GM12878 (cell line): ENCODE results near the gene EYS. TPM values are rescaled to one million over a fixed set of nuclear protein-coding genes. Genes with fewer than 3 reads are reported as not detected.

ENCODE experiments used
- ATAC-seq: fragments of 200-7000 bp; cut with Tn5 transposase; 3 replicates; pipeline ENCODE4 v1.9.1; 2020; ENCODE audit warnings: mild to moderate bottlenecking, moderate library complexity
- BruUV-seq: library from RNA; stranded (reverse); fragments of 400-500 nt; replicated peaks from 2 replicates; lab custom pipeline; 2021; lab: Mats Ljungman, UMichigan
- CTCF ChIA-PET: fragments of 300-600 bp; sonication (Branson Sonifier 250); formaldehyde crosslinking; extraction: SDS; loops from one replicate; lab custom pipeline; 2021; ENCODE audit warnings: inconsistent platforms; lab: Yijun Ruan, JAX
- POLR2A ChIA-PET: fragments of 350-600 bp; formaldehyde crosslinking; extraction: SDS; loops from one replicate; lab custom pipeline; 2021; ENCODE audit warnings: inconsistent platforms; lab: Charles Lee
- RAD21 ChIA-PET: fragments of 300-600 bp; sonication (Branson Sonifier 250); formaldehyde crosslinking; loops from one replicate; lab custom pipeline; 2023; ENCODE audit warnings: antibody characterized with exemption; ENCODE audit not compliant: unreplicated experiment; lab: Charles Lee
- SMC1A ChIA-PET: fragments of 300-600 bp; sonication (Branson Sonifier 250); formaldehyde crosslinking; loops from one replicate; lab custom pipeline; 2023; ENCODE audit not compliant: unreplicated experiment, uncharacterized antibody; lab: Charles Lee
- DNase-seq: peaks from one replicate; pipeline ENCODE4 v3.0.0-alpha.2; 2011; ENCODE audit warnings: low read depth, low spot score
- FAIRE-seq: peaks from 3 replicates; lab custom pipeline; 2011; peaks lifted over from hg19 to GRCh38; lab: Jason Lieb, UNC
- H2AFZ ChIP-seq: 2 replicates; pipeline ENCODE4 v1.6.0; 2011; ENCODE audit warnings: low read depth, low read length, control low read depth; ENCODE audit not compliant: control insufficient read depth
- H3K27ac ChIP-seq: 2 replicates; pipeline ENCODE4 v1.5.1; 2011; ENCODE audit warnings: control low read depth; ENCODE audit not compliant: control insufficient read depth, insufficient read depth
- H3K27me3 ChIP-seq, 2 experiments: replicated peaks in 1 of 2; 2 replicates each; pipeline versions ENCODE4 v1.6.0 to v1.6.1; 2011; ENCODE audit warnings: low read length in 1 of 2; ENCODE audit not compliant: control insufficient read depth in 2 of 2, insufficient read depth in 2 of 2
- H3K36me3 ChIP-seq, 2 experiments: 2 replicates each; pipeline ENCODE4 v1.5.1; 2011; ENCODE audit warnings: low read length in 1 of 2; ENCODE audit not compliant: control insufficient read depth in 2 of 2, insufficient read depth in 2 of 2
- H3K4me1 ChIP-seq: 2 replicates; pipeline ENCODE4 v1.6.1; 2011; ENCODE audit warnings: mild to moderate bottlenecking, low read length, moderate library complexity, mixed read lengths; ENCODE audit not compliant: control insufficient read depth, insufficient read depth
- H3K4me2 ChIP-seq: 2 replicates; pipeline ENCODE4 v1.6.0; 2011; ENCODE audit warnings: control low read depth; ENCODE audit not compliant: control insufficient read depth, insufficient read depth
- H3K4me3 ChIP-seq: fragments of 200-600 bp; sonication (generic); 2 replicates; pipeline ENCODE4 v1.5.1; 2016
- H3K79me2 ChIP-seq: 2 replicates; pipeline ENCODE4 v1.6.0; 2011; ENCODE audit warnings: low read length; ENCODE audit not compliant: control insufficient read depth, insufficient read depth
- H3K9ac ChIP-seq: 2 replicates; pipeline ENCODE4 v1.8.0; 2011; ENCODE audit warnings: low read length, control low read depth, mixed read lengths; ENCODE audit not compliant: control insufficient read depth, insufficient read depth
- H3K9me3 ChIP-seq: replicated peaks from 3 replicates; pipeline ENCODE4 v1.5.1; 2011; ENCODE audit warnings: mild to moderate bottlenecking, low read length; ENCODE audit not compliant: control insufficient read depth, insufficient read depth
- H4K20me1 ChIP-seq: 2 replicates; pipeline ENCODE4 v1.6.0; 2011; ENCODE audit not compliant: control insufficient read depth, insufficient read depth
- CREB1 ChIP-seq: IDR thresholded peaks from 2 replicates; pipeline ENCODE4 v1.6.1; 2012; ENCODE audit warnings: low read depth, mild to moderate bottlenecking, inconsistent platforms
- HCFC1 ChIP-seq: fragments of 150-350 bp; IDR thresholded peaks from 2 replicates; pipeline ENCODE4 v1.6.1; 2014; ENCODE audit warnings: low read length
- KAT2A ChIP-seq: conservative IDR thresholded peaks from 2 replicates; pipeline ENCODE4 v1.6.1; 2011; ENCODE audit warnings: low read depth, low read length; ENCODE audit not compliant: control insufficient read depth
- MTA2 ChIP-seq: fragments of 450-650 bp; IDR thresholded peaks from 2 replicates; pipeline ENCODE4 v1.6.1; 2016; ENCODE audit warnings: low read depth, mild to moderate bottlenecking, moderate library complexity
- MYB ChIP-seq: fragments of 150-350 bp; IDR thresholded peaks from 2 replicates; pipeline ENCODE4 v1.6.1; 2014; ENCODE audit warnings: mild to moderate bottlenecking, low read depth, low read length, borderline replicate concordance
- NFYB ChIP-seq: IDR thresholded peaks from 2 replicates; pipeline ENCODE4 v1.6.1; 2011; ENCODE audit warnings: low read depth, mild to moderate bottlenecking, low read length, improper control_type of control experiment, moderate library complexity; ENCODE audit not compliant: insufficient read depth
- NR2C2 ChIP-seq: IDR thresholded peaks from 2 replicates; pipeline ENCODE4 v1.6.1; 2011; ENCODE audit warnings: borderline replicate concordance, low read depth; ENCODE audit not compliant: control insufficient read depth, insufficient read length
- NRF1 ChIP-seq: conservative IDR thresholded peaks from 2 replicates; pipeline ENCODE4 v1.6.1; 2011; ENCODE audit warnings: mild to moderate bottlenecking, low read depth, low read length, improper control_type of control experiment
- POLR2A ChIP-seq: IDR thresholded peaks from 2 replicates; pipeline ENCODE4 v1.6.1; 2011; ENCODE audit warnings: low read depth, mild to moderate bottlenecking, low read length
- RCOR1 ChIP-seq: conservative IDR thresholded peaks from 2 replicates; pipeline ENCODE4 v1.6.1; 2012; ENCODE audit warnings: low read depth, low read length, improper control_type of control experiment
- WRNIP1 ChIP-seq: IDR thresholded peaks from 2 replicates; pipeline ENCODE4 v1.6.1; 2011; ENCODE audit warnings: low read depth, low read length, improper control_type of control experiment, borderline replicate concordance
- YY1 ChIP-seq: IDR thresholded peaks from 2 replicates; pipeline ENCODE4 v1.6.1; 2011; ENCODE audit warnings: low read depth, mild to moderate bottlenecking, low read length
- WGBS: methylation state at CpG from one replicate; pipeline ENCODE4 v1.1.6; 2016; ENCODE audit warnings: low lambda C conversion rate; ENCODE audit not compliant: insufficient replicate concordance, insufficient coverage; ENCODE audit errors: missing lambda C conversion rate; 5-methylcytosine and 5-hydroxymethylcytosine counted together
- in situ Hi-C: fragments of 300-500 bp; cut with MboI; formaldehyde crosslinking; loops from 9 replicates; pipeline ENCODE4 v1.14.3; 2018; ENCODE audit warnings: mixed read lengths
- intact Hi-C: fragments of 100-400 bp; cut with micrococcal nuclease; formaldehyde crosslinking; loops from one replicate; pipeline ENCODE4 v1.14.2; 2022; ENCODE audit not compliant: unreplicated experiment
- polyA plus RNA-seq, 11 experiments: library from polyadenylated mRNA; depleted of rRNA in 4 of 11; unstranded in 6 of 11; stranded (reverse) in 5 of 11; fragments of >200 nt; fragmentation: Nextera tagmentation in 4 of 11; fragmentation: Illumina TruSeq in 1 of 11; extraction: Ambion mirVana in 4 of 11; extraction: Trizol in 1 of 11; gene quantifications; 1 replicate in 1 of 11; 2 replicates in 10 of 11; pipeline versions ENCODE4 v1.2.1 to v1.2.3, GENCODE V29; 2011 to 2016; ENCODE audit warnings: inconsistent platforms in 2 of 11, missing spikeins in 2 of 11, low read depth in 1 of 11
- total RNA-seq, 4 experiments: library from RNA; depleted of rRNA in 3 of 4; stranded (reverse); fragments of >200 nt in 3 of 4; fragmentation: Illumina TruSeq in 1 of 4; extraction: Trizol in 1 of 4; gene quantifications; 2 replicates each; pipeline versions ENCODE4 v1.2.1 to v1.2.3, GENCODE V29; 2013 to 2021
- TF ChIP-seq, protein P1 (sequence below): IDR thresholded peaks from 2 replicates; pipeline ENCODE4 v1.6.1; 2011; ENCODE audit warnings: low read depth, low read length, improper control_type of control experiment, borderline replicate concordance
- TF ChIP-seq, protein P2 (sequence below): fragments of 450-650 bp; IDR thresholded peaks from 2 replicates; pipeline ENCODE4 v1.6.1; 2016; ENCODE audit warnings: mild to moderate bottlenecking
- TF ChIP-seq, protein P3 (sequence below): fragments of 450-650 bp; IDR thresholded peaks from 2 replicates; pipeline ENCODE4 v1.6.1; 2018; ENCODE audit warnings: mild to moderate bottlenecking, low read depth, moderate library complexity; ENCODE audit not compliant: partially characterized antibody

Gene EYS
- total and polyA plus RNA-seq, 10 of the 15 experiments (the other 5 are each of a cell fraction or from before 2014, with no cell fraction given) = under 0.01 to 0.14 (median 0.02) TPM; not detected in 1

DNA sequence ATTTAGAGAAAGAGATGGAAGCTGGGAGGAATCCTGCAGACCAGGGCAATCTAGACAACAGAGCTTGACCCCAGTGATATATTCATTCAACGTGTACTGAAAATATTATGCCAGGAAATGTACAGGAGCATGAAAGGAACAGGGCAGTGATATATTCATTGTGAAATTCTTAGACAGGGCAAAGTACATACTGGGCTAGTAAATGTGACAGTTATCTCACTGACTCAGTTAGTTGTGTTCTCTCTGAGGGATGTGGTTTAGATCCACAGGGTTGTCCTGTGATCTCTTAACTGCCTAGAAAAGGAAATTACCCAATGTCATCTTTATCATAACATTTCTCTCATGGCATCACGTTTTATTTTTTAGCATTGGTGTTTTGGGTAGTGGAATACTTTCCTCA, 891.3 kb downstream of the EYS start:
- Histone ChIP-seq H3K27ac (no peak overlapping the region), H3K79me2 (no peaks in the 10 kb centered on the region), H4K20me1 (no peaks in the 10 kb centered on the region), H3K27me3 (no peaks in the 10 kb centered on the region), H3K36me3 (no peaks in the 10 kb centered on the region), H2AFZ (no peak overlapping the region), H3K9ac (no peak overlapping the region), H3K4me2 (no peak overlapping the region), H3K4me3 (no peak overlapping the region), H3K9me3 (no peaks in the 10 kb centered on the region), H3K4me1 (no peaks in the 10 kb centered on the region)
- FAIRE-seq = no peak
- BruUV-seq = no TSS peak
- in situ Hi-C loops (no loop called here), intact Hi-C loops (no loop called here)
- no peak for ATAC-seq
- RAD21 ChIA-PET = no interaction called here
- no peak for DNase-seq
- WGBS = 0% methylated on average over 2 of the region's 2 CpGs
- CTCF ChIA-PET = no interaction called here
- POLR2A ChIA-PET = no interaction called here
- SMC1A ChIA-PET = no interaction called here
- no peak for TF ChIP-seq NFYB
- TF ChIP-seq NR2C2 = no peak
- no peak for TF ChIP-seq MYB
- TF ChIP-seq, protein P1, sequence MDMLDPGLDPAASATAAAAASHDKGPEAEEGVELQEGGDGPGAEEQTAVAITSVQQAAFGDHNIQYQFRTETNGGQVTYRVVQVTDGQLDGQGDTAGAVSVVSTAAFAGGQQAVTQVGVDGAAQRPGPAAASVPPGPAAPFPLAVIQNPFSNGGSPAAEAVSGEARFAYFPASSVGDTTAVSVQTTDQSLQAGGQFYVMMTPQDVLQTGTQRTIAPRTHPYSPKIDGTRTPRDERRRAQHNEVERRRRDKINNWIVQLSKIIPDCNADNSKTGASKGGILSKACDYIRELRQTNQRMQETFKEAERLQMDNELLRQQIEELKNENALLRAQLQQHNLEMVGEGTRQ = no peak
- TF ChIP-seq RCOR1 = no peak
- no peak for TF ChIP-seq MTA2
- TF ChIP-seq CREB1 = no peak
- TF ChIP-seq POLR2A = no peak

DNA sequence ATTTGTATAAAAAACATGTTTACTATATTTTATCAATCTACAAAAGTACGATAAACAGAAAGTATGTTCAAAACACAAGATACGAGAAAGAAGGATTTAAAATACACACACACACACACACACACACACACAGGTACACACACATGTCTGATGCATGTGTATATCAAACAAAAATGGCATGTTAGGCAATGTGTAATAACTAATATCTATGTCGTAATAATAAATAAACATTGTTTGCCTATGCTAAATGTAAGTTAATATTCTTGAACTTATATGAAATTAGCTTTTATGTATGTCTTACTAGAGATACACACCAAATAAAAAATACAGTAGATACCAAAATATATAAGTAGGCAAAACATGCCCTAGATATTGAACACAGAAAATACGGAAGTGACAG, 894.9 kb downstream of the EYS start:
- ChIA-PET SMC1A (no interaction called here), CTCF (no interaction called here), POLR2A (no interaction called here), RAD21 (no interaction called here)
- Histone ChIP-seq H3K4me1 (no peaks in the 10 kb centered on the region), H3K36me3 (no peaks in the 10 kb centered on the region), H3K79me2 (no peaks in the 10 kb centered on the region), H3K27me3 (no peaks in the 10 kb centered on the region), H4K20me1 (no peaks in the 10 kb centered on the region), H3K4me2 (no peak overlapping the region), H3K9me3 (no peaks in the 10 kb centered on the region), H2AFZ (no peak overlapping the region), H3K27ac (no peak overlapping the region), H3K9ac (no peak overlapping the region), H3K4me3 (no peak overlapping the region)
- ATAC-seq (no peak), DNase-seq (no peak), FAIRE-seq (no peak)
- intact Hi-C loops (no loop called here), in situ Hi-C loops (no loop called here)
- no TSS peak for BruUV-seq
- 35% methylated on average over 4 of the region's 4 CpGs for WGBS
- TF ChIP-seq KAT2A (no peak), NRF1 (no peak), WRNIP1 (no peak), HCFC1 (no peak), YY1 (no peak)
- TF ChIP-seq, protein P2, sequence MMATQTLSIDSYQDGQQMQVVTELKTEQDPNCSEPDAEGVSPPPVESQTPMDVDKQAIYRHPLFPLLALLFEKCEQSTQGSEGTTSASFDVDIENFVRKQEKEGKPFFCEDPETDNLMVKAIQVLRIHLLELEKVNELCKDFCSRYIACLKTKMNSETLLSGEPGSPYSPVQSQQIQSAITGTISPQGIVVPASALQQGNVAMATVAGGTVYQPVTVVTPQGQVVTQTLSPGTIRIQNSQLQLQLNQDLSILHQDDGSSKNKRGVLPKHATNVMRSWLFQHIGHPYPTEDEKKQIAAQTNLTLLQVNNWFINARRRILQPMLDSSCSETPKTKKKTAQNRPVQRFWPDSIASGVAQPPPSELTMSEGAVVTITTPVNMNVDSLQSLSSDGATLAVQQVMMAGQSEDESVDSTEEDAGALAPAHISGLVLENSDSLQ = no peak
- TF ChIP-seq, protein P3, sequence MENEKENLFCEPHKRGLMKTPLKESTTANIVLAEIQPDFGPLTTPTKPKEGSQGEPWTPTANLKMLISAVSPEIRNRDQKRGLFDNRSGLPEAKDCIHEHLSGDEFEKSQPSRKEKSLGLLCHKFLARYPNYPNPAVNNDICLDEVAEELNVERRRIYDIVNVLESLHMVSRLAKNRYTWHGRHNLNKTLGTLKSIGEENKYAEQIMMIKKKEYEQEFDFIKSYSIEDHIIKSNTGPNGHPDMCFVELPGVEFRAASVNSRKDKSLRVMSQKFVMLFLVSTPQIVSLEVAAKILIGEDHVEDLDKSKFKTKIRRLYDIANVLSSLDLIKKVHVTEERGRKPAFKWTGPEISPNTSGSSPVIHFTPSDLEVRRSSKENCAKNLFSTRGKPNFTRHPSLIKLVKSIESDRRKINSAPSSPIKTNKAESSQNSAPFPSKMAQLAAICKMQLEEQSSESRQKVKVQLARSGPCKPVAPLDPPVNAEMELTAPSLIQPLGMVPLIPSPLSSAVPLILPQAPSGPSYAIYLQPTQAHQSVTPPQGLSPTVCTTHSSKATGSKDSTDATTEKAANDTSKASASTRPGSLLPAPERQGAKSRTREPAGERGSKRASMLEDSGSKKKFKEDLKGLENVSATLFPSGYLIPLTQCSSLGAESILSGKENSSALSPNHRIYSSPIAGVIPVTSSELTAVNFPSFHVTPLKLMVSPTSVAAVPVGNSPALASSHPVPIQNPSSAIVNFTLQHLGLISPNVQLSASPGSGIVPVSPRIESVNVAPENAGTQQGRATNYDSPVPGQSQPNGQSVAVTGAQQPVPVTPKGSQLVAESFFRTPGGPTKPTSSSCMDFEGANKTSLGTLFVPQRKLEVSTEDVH = no peak
